GM18520 (cell line): Measurements from ENCODE around the gene SMURF2.
"Not testable (repeated sequence)": the region's sequence is repeated elsewhere in the genome, so short reads cannot be mapped to it uniquely, and the experiment has no call there.

Experiments
- ATAC-seq: cut with Tn5 transposase; IDR thresholded peaks from one replicate; pipeline ENCODE4 v1.9.1; 2021; ENCODE audit not compliant: unreplicated experiment

Gene SMURF2

DNA sequence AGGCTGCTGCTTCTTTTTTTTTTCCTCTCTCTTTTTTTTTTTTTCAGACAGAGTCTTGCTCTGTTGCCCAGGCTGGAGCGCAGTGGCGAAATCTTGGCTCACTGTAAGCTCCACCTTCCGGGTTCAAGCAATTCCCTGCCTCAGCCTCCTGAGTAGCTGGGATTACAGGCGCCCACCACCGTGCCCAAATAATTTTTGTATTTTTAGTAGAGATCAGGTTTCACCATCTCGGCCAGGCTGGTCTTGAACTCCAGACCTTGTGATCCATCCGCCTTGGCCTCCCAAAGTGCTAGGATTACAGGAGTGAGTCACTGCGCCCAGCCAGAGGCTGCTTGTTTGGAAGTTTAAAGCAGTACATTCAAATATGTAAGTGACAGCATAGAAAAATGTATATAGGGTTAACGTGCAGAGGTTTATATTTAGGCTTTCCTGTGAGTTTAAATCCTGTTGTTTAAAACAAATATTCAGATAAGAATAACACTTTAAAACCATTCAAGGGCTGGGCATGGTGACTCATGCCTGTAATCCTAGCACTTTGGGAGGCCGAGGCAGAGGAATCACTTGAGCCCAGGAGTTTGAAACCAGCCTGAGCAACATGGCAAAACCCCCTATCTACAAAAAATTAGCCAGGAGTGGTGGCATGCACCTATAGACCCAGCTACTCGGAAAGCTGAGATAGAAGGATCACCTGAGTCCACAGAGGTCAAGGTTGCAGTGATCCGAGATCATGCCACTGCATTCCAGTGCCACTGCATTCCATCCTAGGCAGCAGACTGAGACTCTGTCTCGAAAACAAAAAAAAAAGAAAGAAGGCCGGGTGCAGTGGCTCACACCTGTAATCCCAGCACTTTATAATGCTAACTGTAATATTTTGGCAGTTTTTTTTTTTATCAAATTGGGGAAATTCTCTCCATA, 6.0 kb upstream of the SMURF2 start:
- ATAC-seq = not testable (repeated sequence)

DNA sequence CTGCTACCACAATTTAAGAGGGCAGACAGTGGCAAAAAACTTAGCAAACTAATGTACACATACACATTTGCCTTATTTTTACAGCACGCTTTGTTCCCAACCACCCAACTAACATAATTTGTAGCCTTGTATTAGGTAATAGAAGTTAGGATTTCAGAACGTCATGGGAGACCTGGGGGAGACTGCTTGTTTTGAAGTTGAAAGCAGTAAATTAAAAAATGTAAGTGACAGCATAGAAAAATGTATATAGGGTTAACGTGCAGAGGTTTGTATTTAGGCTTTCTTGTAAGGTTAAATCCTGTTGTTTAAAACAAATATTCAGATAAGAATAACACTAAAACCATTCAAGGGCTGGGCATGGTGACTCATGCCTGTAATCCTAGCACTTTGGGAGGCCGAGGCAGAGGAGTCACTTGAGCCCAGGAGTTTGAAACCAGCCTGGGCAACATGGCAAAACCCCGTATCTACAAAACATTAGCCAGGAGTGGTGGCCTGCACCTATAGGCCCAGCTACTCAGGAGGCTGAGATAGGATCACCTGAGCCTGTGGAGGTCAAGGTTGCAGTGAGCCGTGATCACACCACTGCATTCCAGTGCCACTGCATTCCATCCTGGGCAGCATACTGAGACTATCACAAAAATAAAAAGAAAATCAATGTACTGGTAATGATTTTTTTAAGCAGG, 2.3 kb upstream of the SMURF2 start:
- ATAC-seq = not testable (repeated sequence)

DNA sequence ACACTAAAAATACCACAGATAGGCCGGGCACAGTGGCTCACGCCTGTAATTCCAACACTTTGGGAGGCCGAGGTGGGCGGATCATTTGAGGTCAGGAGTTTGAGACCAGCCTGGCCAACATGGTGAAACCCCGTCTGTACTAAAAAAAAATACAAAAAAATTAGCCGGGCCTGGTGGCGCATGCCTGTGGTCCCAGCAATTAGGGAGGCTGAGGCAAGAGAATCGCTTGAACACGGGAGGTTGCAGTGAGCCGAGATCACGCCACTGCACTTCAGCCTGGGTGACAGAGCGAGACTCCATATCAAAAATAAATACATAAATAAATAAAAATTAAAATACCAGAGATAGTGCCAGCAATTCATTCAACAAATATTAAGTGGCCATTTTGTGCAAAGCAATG, 1.7 kb upstream of the SMURF2 start:
- ATAC-seq = not testable (repeated sequence)

DNA sequence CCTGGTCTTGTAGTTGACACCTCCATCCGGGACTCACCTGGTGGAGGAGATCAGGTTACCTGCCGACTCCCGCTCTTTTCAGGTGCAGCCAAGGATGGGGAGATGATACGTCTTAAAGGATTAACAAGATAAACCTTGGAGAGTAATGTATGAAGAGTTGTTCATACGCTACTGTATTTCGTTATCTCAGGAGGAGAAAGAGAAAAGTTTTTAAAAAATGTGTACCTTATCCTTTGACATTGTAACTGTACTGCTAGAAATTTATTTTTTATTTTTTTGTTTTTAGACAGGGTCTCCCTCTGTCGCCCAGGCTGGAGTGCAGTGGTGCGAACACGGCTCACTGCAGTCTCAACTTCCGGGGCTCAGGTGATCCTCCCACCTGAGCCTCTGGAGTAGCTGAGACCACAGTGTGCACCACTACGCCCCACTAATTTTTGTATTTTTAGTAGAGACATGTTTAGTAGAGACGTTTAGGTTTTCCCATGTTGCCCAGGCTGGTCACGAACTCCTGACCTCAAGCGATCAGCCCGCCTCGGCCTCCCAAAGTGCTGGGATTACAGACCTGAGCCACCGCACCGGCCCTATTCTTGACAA, 764 bp upstream of the SMURF2 start:
- no peak for ATAC-seq

DNA sequence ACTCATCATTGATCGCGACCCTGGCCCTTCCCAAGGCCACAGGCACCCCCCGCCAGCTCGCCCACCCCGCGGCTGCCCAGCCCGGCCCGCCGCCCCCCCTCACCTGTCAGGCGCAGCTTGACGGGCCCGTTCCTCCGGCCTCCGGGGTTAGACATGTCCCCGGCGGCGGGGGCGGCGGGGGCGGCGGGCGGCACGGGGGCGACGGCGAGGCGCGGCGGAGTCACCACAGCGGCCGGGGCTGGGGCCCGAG, 456 bp downstream of the SMURF2 start:
- no peak for ATAC-seq

DNA sequence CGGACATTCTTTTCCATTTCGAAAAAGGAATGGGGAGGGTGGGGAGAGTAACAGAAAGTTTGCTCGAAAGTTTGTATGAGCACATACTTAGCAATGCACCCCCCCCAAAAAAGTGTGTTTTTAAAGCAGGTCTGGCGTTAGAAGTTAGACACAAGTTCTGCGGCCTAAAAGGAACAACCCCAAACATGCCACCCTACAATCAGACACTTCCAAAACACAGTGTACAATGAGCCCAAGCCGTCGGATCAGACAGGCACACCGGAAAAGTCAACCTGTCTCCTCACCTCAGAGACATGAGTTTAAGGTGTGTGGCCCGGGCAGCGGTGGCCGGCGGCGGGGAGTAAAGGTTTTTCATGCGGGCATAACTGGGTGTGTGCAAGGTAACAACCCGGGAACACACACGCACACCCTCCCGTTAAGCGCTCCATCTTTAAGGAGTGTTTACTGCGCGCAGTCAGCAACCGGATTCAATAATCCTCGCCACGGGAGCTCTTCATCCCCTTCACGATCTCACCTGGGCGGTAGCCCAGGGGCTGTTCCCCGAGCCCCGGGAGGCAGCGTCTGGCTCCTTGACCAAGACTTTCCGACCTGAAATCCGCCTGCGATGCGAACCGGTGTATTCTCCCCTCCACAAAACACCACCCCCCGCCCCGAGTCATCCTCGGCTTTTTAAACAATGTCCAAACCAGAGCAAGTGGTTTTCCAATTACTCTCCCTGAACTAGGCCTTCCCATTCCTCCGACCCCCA, 955 bp downstream of the SMURF2 start:
- ATAC-seq = not testable (repeated sequence)

DNA sequence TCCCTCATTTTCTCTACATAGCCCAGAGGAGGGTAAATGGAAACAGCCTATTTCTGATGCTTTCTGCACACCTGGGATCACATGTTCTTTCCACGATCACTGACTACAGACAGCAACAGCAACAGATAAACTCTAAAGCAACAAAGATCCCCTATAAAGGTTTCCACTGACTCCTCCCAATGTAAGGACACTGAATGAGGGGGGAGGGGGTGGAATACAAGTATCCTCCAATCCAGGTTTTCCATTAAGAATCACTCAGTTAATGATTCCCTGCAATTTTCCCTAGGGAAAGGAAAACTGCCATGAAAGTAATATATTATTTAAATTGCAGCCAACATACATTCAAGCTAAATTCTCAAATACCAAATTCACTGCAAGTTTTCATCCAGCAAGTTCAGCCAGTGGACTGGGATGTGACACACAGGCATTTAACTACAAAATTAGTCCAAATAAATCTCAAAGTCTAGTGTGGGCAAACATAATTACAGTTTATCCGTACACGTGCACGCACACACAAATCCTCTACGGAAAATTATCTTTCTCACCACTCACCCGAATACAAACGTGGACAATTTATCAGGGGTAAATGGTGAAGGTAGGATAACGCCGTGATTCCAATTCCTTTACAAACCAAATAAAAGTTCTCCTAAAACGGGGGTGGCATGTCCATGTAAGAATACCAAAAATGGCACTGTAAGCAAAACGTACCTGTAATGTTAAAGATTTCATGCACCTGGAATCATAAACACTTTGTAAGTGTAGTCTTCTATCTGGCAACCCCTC, 1.7 kb downstream of the SMURF2 start:
- not testable (repeated sequence) for ATAC-seq

DNA sequence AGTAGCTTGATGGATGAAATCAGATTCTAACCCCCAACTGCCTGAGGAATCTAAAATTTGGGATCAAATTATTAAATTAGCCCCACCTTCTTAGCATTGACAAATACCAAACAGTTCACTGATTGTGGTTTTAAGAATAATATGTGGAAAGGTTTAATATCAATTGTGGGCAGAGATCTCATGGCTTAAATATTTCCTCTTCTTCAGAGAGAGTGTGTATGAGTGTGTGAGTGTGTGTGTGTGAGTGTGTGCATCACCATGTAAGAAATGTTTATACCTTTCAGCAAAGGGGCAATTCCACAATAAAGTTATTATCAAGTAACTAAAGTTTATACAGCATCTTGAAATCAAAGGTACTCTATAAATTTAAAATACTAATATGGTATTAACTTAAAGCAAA, 3.2 kb downstream of the SMURF2 start:
- ATAC-seq = no peak

DNA sequence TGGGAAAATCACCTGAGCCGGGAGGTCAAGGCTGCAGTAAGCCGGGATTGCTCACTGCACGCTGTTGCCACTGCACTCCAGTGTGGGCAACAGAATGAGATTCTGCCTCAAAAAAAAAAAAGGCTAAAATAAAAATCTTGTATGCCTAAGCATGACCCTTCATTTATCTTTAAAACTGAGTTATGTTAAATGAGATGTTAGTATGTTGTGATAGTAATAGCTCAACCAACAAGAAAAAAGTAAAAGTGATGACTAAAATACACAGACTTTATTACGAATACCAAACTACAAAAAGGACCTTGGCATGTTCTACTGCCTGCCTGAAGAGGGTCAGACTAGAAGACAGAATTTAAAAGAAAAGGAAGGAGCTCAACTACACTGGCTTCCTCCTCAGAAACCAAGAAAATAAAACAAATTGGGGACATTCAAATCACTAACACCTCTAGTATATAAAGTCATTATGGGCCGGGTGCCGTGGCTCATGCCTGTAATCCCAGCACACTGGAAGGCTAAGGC, 4.4 kb downstream of the SMURF2 start:
- no peak for ATAC-seq

DNA sequence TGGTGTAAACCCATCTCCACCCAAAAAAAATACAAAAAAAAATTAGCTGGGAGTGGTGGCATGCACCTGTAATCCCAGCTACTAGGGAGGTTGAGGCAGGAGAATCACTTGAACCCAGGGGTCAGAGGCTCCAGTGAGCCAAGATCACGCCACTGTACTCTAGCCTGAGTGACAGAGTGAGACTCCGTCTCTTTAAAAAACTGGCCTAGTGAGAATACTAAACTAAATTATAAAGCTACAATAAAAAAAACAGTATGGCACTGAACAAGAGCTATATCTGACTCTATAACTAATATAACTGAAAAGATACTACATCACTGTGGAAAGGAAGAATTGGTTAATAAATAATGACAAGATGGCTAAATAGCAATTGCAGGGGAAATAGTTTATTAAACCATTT, 6.4 kb downstream of the SMURF2 start:
- ATAC-seq = no peak

DNA sequence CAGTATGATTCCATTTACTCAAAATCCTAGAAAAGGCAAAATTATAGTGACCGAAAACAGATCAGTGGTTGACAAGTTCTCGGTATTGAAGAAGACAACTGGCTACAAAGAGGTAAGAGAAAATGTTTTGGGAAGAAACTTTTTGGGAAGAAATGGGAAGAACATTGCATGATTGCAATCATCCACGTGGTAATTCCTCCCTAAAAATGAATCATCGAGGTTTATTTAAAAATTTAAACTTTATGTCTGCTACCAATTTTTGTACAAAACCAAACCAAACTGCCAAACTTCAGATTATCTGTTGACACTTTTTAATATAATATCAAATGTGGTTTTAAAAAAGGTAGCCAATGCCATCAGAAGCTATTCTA, 8.1 kb downstream of the SMURF2 start:
- ATAC-seq = no peak

DNA sequence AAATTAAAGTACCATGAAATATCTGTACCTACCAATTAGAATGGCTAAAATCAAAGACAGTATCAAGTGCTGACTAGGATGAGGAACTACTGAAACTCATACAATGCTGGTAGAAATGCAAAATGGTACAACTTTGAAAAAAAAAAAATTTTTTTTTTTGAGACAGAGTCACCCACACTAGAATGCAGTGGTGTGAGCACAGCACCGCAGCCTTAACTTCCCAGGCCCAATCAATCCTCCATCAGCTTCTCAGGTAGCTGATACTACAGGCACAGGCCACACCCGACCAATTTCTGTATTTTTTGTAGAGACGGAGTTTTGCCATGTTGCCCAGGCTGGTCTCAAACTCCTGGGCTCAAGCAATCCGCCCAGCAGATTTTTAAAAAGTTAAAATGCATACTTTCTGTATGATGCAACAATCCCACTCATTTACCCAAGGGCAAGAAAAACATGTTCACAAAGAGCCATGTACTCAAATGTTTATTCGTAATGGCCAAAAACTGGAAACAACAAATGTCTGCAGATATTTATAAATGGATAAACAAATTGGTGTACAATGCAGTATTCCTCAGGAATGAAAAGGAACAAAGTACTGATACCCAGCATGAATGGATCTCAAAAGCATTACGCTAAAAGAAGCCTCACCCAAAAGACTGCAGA, 8.7 kb downstream of the SMURF2 start:
- no peak for ATAC-seq

DNA sequence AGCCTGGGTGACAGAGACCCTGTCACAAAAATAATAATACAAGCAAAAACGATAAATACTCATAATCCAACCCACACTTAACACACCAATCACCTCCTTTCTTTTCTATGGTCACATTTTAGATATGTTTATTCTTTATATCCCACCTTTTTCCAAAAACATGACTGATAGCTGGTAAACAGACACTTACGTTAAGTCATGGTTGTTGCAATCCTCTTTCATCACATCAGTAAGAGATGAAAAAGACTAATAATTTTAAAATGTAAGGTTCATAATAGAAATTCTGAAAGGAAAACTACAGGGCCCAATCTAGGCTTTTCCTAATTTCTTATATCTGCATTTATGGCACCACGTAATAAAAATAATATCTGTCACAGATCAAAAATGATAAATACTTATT, 10.2 kb downstream of the SMURF2 start:
- ATAC-seq = no peak

DNA sequence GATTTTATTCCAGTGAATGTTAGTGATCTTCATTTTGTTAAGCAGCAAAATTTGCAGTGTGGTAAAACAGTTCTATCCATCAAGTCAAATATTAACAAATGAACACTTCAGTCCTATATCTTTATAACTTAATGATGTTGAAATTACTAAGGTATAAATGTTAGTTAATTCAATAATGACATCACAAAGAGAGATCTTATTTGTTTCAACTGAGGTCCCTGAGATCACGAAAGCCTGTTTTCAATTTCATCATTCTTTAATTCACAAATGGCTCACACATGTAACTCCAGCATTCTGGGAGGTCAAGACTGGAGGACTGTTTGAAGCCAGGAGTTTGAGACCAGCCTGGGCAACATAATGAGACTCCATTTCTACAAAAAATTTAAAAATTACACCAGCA, 13.9 kb downstream of the SMURF2 start:
- no peak for ATAC-seq

DNA sequence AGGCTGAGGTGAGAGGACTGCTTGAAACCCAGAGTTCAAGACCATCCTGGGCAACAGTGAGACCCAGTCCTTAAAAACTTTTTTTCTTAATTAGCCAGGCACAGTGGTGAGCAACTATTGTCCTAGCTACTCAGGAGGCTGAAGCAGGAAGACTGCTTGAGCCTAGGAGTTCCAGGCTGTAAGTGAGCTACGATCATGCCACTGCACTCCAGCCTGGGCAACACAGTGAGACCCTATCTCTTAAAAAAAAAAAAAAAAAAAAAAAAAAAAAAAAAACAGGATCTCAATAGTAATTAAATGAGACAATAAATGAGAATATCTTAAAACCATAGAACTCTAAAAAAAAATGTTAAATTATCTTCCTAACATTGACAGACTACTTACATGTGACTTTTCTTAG, 14.3 kb downstream of the SMURF2 start:
- ATAC-seq = no peak

DNA sequence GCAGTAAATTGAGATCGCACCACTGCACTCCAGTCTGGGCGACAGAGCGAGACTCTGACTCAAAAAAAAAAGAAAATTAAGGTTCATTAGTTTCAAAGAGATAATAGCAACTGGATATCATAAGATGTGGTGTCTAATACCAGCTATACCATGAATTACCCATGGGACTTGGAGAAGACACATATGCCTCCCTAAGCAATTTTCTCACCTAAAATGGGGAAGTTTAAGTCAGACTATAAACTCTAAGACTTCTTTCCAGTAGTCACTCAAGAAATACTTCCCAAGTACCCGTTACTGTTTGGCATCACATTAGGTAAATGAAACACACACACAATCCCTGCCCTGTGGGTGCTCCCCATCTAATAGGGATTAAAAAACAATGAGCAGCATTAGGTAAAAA, 22.6 kb downstream of the SMURF2 start:
- ATAC-seq = no peak

DNA sequence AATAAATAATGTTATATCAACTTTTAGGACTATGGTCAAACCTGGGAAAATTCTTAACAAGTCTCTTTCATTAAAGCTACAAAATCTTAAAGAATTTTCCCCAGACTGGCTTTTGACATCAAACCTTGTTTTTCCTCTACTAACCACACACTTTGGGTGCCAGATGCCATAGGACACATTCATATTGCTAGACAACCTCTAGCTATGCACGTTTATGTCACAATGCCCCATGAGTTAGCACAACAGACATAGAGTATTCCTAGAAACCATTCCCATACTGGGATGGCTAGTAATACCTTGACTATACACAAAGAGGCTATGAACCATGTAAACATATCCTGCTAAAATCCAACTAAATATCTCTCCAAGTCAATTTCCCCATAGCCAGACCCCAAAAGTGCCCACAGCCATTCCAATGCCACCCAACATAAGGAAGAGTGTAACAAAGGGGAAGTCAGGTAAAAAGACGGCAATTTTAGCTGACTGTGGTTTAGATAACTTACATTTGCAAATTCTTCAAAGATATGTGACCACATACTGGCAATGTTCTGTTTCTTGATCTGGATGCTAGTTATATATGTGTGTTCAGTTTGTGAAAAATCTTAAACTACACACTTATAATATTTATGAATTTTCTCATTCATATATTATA, 23.4 kb downstream of the SMURF2 start:
- no peak for ATAC-seq

DNA sequence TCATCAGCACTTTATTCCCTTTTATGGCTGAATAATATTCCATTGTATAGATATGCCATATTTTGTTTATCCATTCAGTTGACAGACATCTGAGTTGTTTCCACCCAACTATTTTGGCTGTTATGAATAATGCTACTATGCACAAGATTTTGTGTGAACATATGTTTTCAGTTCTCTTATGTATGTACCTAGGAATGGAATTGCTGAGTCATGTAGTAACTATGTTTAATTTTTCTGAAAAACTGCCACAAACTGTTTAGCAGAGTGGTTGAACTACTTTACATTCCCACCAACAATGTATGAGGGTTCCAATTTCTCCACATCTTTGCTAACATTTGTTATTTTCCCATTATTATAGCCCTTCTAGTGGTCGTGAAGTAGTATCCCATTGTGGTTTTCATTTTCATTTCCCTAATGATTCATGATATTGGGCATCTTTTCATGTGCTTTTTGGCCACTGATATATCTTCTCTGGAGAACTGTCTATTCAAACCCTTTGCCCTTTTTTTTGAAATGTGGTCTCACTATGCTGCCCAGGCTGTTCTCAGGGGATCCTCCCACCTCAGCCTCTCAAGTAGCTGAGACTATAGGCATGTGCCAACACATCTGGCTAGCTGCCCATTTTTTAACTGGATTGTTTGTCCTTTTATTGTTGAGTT, 26.3 kb downstream of the SMURF2 start:
- ATAC-seq = peak; percentile 83

DNA sequence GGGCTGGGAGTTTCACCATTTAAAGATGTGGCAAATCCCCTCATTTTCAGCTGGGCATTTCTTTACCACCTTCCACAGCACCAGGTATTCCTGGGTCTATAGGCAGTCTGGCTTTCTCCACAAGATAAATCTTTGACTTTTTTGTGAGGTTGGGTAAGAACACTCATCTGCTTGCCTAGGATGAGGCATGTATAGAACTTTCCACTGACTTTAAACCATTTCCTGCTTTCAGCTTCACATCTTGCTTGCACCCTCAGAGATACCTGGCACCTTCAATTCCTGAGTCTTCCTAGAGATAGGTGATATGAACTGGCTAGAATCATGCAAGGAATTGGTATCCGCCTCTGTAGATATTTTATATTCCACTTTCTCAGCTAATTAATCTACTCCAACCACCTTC, 27.9 kb downstream of the SMURF2 start:
- ATAC-seq = no peak
